ENCODE data around the gene EXOC6.

GRCh38 chr10:92969151-92969550 lies 120.8 kb downstream of the EXOC6 start:
- TF ChIP-seq, protein P1, sequence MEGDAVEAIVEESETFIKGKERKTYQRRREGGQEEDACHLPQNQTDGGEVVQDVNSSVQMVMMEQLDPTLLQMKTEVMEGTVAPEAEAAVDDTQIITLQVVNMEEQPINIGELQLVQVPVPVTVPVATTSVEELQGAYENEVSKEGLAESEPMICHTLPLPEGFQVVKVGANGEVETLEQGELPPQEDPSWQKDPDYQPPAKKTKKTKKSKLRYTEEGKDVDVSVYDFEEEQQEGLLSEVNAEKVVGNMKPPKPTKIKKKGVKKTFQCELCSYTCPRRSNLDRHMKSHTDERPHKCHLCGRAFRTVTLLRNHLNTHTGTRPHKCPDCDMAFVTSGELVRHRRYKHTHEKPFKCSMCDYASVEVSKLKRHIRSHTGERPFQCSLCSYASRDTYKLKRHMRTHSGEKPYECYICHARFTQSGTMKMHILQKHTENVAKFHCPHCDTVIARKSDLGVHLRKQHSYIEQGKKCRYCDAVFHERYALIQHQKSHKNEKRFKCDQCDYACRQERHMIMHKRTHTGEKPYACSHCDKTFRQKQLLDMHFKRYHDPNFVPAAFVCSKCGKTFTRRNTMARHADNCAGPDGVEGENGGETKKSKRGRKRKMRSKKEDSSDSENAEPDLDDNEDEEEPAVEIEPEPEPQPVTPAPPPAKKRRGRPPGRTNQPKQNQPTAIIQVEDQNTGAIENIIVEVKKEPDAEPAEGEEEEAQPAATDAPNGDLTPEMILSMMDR (IDR thresholded peaks at IDR 0.05) = no peak
- no peak for TF ChIP-seq POLR2AphosphoS5 (IDR thresholded peaks at IDR 0.05; ENCODE audit: low read depth, low read length)
- no peak for TF ChIP-seq REST (IDR thresholded peaks at IDR 0.05; ENCODE audit: insufficient read depth in 1 of 2, low read depth in 2 of 2, low read length in 1 of 2)
- no peak for TF ChIP-seq TCF7L2 (IDR thresholded peaks at IDR 0.05; ENCODE audit: low read depth, low read length)
